Hematopoietic multipotent progenitor cell treated with erythropoietin and hydrocortisone succinate and interleukin-3 and kit ligand, for 15 days (in vitro differentiated cells): ENCODE results near the gene COL1A1.

ENCODE experiments used
- DNase-seq: peaks from one replicate; pipeline ENCODE4 v3.0.0-alpha.2; 2015; ENCODE audit warnings: low spot score

COL1A1 gene

GRCh38 chr17:50199803-50200456, 1.5 kb downstream of the COL1A1 start:
- DNase-seq, result no peak

DNA sequence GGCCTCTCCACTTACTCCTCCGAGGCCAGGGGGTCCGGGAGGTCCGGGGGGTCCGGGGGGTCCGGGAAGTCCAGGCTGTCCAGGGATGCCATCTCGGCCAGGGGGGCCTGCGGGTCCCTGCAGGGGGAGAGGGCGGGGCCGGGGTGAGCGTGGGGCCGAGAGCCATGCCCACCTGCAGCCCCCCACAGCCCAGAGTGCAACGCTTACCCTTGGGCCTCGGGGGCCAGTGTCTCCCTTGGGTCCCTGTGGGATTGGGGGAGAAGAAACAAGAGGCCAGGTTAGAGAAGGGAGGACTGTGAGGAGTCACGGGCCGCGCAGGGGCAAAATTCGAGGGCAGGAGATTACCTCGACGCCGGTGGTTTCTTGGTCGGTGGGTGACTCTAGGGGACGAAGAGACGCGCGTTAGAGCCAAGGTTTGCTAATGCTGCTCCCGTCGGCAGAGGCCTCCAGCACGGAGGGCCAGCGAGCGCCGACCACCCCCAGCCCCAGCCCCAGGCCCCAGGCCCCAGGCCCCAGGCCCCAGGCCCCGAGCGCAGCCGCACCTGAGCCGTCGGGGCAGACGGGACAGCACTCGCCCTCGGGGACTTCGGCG, 2.1 kb downstream of the COL1A1 start:
- no peak for DNase-seq

GRCh38 chr17:50198026-50198669, 3.3 kb downstream of the COL1A1 start:
- DNase-seq, result peak; percentile 15

GRCh38 chr17:50196826-50197225, 4.6 kb downstream of the COL1A1 start:
- DNase-seq, result no peak

DNA sequence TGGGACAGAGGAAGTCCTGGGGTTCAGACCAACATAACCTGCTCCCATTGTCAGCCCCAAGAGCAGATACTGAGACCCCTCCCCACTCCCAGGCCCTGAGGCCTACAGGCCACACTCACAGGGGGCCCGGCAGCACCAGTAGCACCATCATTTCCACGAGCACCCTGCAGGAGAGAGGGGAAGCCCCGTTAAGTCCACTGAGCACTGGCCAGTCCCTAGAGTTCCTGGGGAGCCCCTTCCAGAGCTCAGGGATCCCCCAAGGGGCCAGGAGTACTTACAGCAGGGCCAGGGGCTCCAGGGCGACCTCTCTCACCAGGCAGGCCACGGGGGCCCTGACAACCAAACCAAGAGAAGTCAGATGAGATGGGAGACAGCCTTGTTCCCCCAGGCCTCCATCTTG, 5.4 kb downstream of the COL1A1 start:
- DNase-seq, result no peak

DNA sequence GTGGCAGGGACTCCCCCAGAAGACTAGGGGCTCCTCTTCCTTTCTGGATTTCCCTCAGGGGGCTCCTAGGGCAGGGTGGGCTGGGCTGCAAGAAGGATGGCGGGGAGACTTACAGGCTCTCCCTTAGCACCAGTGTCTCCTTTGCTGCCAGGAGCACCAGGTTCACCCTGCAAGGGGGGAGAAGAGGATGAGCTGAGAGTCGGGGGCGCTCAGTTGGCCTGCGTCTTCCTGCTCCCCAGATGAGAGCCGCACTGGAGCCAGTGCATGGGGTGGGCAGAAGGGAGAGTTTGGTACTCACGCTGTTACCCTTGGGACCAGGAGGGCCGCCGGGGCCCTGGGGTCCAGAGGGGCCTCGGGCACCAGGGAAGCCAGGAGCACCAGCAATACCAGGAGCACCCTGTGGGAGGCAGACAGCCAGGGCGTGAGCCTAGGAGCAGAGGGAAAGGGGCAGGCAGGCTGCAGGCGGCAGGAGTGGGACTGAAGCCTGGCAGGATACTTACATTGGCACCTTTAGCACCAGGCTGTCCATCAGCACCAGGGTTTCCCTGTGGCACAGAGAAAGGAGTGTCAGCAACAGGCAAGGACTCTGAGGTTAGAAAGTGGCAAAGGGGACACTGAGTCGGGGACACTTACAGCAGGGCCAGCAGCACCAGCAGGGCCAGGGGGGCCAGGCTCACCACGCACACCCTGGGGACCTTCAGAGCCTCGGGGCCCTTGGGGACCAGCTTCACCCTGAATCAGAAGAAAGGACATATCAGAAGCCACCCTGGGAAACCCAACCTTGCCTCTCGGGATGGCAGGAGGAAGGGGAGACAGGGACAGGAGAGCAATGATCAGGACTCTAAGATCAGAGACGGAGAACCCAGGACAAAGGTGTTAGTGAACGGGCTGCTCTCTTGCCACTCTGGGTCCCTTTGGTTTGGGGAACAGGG, 6.2 kb downstream of the COL1A1 start:
- no peak for DNase-seq

DNA sequence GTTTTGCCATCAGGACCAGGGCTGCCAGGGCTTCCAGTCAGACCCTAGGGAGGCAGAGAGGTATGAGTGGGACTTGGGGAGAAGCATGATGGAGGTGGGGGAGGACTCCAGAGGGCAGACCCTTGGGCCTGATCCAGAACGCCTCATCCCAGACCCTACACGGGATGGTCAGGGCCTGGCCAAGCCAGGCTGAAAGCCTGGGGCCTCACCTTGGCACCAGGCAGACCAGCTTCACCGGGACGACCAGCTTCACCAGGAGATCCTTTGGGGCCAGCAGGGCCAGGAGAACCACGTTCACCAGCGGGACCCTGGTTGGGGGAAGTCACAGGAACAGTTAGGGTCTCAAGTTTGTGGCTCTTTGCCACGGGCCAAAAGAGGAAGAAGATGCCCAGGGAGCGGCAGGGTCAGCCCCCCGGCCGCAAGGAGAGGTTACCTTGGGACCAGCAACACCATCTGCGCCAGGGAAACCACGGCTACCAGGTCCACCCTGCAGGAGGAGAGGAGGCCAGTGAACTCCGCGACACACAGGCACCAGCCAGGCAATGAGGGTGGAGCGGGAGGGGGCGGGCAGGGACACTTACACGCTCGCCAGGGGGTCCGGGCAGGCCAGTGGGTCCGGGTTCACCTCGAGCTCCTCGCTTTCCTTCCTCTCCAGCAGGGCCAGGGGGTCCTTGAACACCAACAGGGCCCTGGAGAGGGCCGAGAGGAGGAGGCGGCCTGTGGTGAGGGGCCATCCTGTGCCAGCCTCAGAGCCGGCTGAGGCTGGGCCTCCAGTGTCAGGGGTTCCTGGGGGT, 7.1 kb downstream of the COL1A1 start:
- no peak for DNase-seq

GRCh38 chr17:50192618-50193291, 8.7 kb downstream of the COL1A1 start:
- DNase-seq, result no peak

GRCh38 chr17:50192144-50192617, 9.2 kb downstream of the COL1A1 start:
- no peak for DNase-seq

- DNase-seq, result no peak
Observed at GRCh38 chr17:50191359-50192143, 9.9 kb downstream of the COL1A1 start.

GRCh38 chr17:50190603-50191358, 10.7 kb downstream of the COL1A1 start:
- no peak for DNase-seq

DNA sequence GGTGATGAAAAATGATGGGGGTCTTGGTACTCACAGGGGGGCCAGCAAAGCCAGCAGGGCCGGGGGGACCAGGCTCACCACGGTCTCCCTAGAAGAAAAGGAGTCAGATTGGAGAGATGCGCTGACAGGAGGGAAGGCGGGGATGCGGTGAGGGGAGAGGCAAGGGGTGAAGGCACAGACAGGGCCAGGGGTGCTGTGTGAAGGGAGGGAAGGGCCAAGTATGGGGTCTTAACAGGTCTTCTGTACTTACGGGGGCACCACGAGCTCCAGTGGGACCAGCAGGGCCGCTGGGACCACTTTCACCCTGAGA, 11.2 kb downstream of the COL1A1 start:
- no peak for DNase-seq

DNA sequence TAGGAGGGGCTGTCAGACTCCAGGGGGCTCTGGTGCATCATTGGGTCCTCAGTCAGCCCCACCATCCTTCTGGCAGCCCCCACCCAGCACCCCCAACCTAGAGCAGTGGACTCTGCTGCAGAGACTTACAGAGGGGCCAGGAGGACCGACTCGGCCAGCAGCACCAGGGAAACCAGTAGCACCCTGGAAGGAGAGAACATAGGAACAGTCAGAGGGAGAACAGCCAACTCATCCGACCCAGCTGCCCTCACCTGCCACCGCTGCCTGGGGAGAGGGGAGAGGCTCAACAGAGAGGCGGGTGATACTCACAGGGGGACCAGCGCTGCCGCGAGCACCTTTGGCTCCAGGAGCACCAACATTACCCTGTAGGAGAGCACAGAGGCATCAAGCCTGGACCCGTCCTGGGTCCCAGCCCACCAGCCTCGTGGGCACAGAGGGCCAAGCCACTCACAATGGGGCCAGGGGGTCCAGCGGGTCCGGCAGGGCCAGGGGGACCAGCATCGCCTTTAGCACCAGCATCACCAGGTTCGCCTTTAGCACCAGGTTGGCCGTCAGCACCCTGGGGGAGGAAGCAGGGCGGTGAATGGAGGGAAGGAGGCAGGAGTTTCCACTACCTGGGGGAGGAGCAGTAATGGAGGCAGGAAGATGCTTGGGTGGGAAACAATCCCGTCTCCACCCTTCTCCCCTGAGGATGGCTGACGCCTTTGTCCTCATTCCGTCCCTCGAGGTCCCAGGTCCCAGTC, 11.7 kb downstream of the COL1A1 start:
- DNase-seq, result no peak

DNA sequence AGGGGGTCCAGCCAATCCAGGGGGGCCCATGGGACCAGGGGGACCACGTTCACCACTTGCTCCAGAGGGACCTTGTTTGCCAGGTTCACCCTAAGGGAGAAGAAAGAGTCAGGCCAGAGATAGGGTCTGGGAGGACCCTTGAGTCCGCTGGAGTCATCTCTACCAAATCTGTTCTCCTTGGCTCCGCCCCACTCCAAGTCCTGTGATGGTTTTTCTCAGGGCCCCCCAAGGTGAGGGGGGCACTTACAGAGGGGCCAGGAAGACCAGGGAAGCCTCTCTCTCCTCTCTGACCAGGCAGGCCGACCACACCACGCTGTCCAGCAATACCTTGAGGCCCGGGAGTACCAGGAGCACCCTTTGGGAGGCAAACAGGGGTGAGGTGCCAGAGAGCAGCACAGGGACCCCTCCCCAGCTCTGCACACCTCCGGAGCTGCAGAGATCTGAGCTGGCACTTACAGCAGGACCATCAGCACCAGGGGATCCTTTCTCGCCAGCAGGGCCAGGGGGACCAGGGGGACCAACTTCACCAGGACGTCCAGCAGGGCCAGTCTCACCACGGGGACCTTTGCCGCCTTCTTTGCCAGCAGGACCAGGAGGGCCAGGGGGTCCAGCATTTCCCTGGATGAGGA, 12.4 kb downstream of the COL1A1 start:
- DNase-seq, result no peak

GRCh38 chr17:50188531-50188920, 12.9 kb downstream of the COL1A1 start:
- no peak for DNase-seq

- no peak for DNase-seq
Observed at GRCh38 chr17:50187751-50188530, 13.5 kb downstream of the COL1A1 start.

- DNase-seq, result no peak
Observed at GRCh38 chr17:50187394-50187725, 14.1 kb downstream of the COL1A1 start.
